Erythroblast (primary cell): ENCODE measurements around the gene CHD2.

Experiments used
- DNase-seq, 2 experiments: peaks; one replicate each; lab custom pipeline; 2025; lab: John Stamatoyannopoulos, UW
- GATA1 ChIP-seq: IDR thresholded peaks from 2 replicates; pipeline ENCODE4 v1.6.1; 2011; ENCODE audit warnings: low read depth, mild to moderate bottlenecking, control low read depth, low read length, moderate library complexity
- POLR2A ChIP-seq: IDR thresholded peaks from 2 replicates; pipeline ENCODE4 v1.6.1; 2011; ENCODE audit warnings: mild to moderate bottlenecking, low read length

CHD2 gene

GRCh38 chr15:92881802-92882696 is 18.1 kb upstream of the CHD2 start:
- TF ChIP-seq GATA1 (peak; percentile 12), POLR2A (peak; percentile 99)
- peak; percentile 99 to 100 for DNase-seq

- TF ChIP-seq GATA1 (no peak), POLR2A (no peak)
- DNase-seq = no peak
These were observed 17.4 kb upstream of the CHD2 start for GRCh38 chr15:92882697-92883162.

- peak; percentile 70 for TF ChIP-seq POLR2A
- no peak for TF ChIP-seq GATA1
- peak; percentile 72 to 81 for DNase-seq
These were observed 16.8 kb upstream of the CHD2 start for GRCh38 chr15:92883163-92883875.

- peak in 1 of 2 experiments; percentile 75 for DNase-seq
These were observed 16.2 kb upstream of the CHD2 start for GRCh38 chr15:92883876-92884435.

GRCh38 chr15:92884436-92885223 is 15.5 kb upstream of the CHD2 start:
- DNase-seq = peak in 1 of 2 experiments; percentile 64
- TF ChIP-seq POLR2A = no peak
- no peak for TF ChIP-seq GATA1

More at GRCh38 chr15:92883876-92884435, 16.2 kb upstream of the CHD2 start:
- TF ChIP-seq GATA1 (no peak), POLR2A (no peak)

- TF ChIP-seq GATA1 (no peak), POLR2A (no peak)
- DNase-seq = no peak
These were observed 14.7 kb upstream of the CHD2 start for GRCh38 chr15:92885224-92886041.

- no peak for TF ChIP-seq GATA1
- TF ChIP-seq POLR2A = no peak
- DNase-seq = no peak
These were observed 14.0 kb upstream of the CHD2 start for GRCh38 chr15:92886042-92886537.

GRCh38 chr15:92886815-92887214 is 13.3 kb upstream of the CHD2 start:
- TF ChIP-seq POLR2A (no peak), GATA1 (no peak)
- no peak for DNase-seq

GRCh38 chr15:92887869-92888268 is 12.3 kb upstream of the CHD2 start:
- TF ChIP-seq GATA1 (no peak), POLR2A (no peak)
- no peak for DNase-seq

GRCh38 chr15:92889390-92890107 is 10.6 kb upstream of the CHD2 start:
- no peak for DNase-seq

GRCh38 chr15:92891533-92892200 is 8.5 kb upstream of the CHD2 start:
- no peak for DNase-seq
- TF ChIP-seq POLR2A (no peak), GATA1 (no peak)

More at GRCh38 chr15:92889390-92890107, 10.6 kb upstream of the CHD2 start:
- no peak for TF ChIP-seq GATA1
- no peak for TF ChIP-seq POLR2A
